Caco-2 (cell line): ENCODE measurements around the gene EFHC1. TPM values are rescaled to one million over a fixed set of nuclear protein-coding genes. Genes with fewer than 3 reads are reported as not detected.
A peak's percentile ranks its signal among the peaks of the same experiment; 100 is the strongest.

Experiments used
- BruUV-seq: library from RNA; stranded (reverse); fragments of 400-500 nt; replicated peaks from 2 replicates; lab custom pipeline; 2021; lab: Mats Ljungman, UMichigan
- CTCF ChIA-PET: fragments of 300-600 bp; sonication (Branson Sonifier 250); formaldehyde crosslinking; loops from one replicate; lab custom pipeline; 2022; ENCODE audit warnings: antibody characterized with exemption; lab: Charles Lee
- POLR2A ChIA-PET: fragments of 300-600 bp; sonication (Branson Sonifier 250); formaldehyde crosslinking; loops from one replicate; lab custom pipeline; 2022; ENCODE audit warnings: antibody characterized with exemption; lab: Charles Lee
- DNase-seq, 2 experiments: peaks; one replicate each; pipeline versions ENCODE4 v3.0.0 to v3.0.0-alpha.2; 2020 to 2022
- H3K27me3 ChIP-seq: replicated peaks from 2 replicates; pipeline ENCODE4 v1.6.0; 2011; ENCODE audit warnings: low read length; ENCODE audit not compliant: control insufficient read depth, insufficient read depth
- H3K36me3 ChIP-seq: 2 replicates; pipeline ENCODE4 v1.5.1; 2011; ENCODE audit warnings: low read length; ENCODE audit not compliant: control insufficient read depth, insufficient read depth
- H3K4me1 ChIP-seq: fragments of 250-450 bp; sonication (Bioruptor Pico); 2 replicates; pipeline ENCODE4 v1.5.1; 2020; ENCODE audit warnings: mild to moderate bottlenecking
- H3K4me3 ChIP-seq: 2 replicates; pipeline ENCODE4 v1.5.1; 2011; ENCODE audit warnings: low read depth, mild to moderate bottlenecking, control low read depth, low read length
- H3K9me3 ChIP-seq: fragments of 250-450 bp; sonication (Bioruptor Pico); 2 replicates; pipeline ENCODE4 v1.5.1; 2020; ENCODE audit warnings: mild to moderate bottlenecking, moderate library complexity
- H3K27ac Mint-ChIP-seq: one replicate; pipeline ENCODE4 v1.8.0; 2022; ENCODE audit warnings: mixed read lengths; ENCODE audit not compliant: unreplicated experiment
- H3K27me3 Mint-ChIP-seq: one replicate; pipeline ENCODE4 v1.8.0; 2022; ENCODE audit warnings: mixed read lengths; ENCODE audit not compliant: insufficient read depth, unreplicated experiment
- H3K36me3 Mint-ChIP-seq: one replicate; pipeline ENCODE4 v1.8.0; 2022; ENCODE audit warnings: mild to moderate bottlenecking, mixed read lengths; ENCODE audit not compliant: insufficient read depth, unreplicated experiment
- H3K4me1 Mint-ChIP-seq: one replicate; pipeline ENCODE4 v1.8.0; 2022; ENCODE audit warnings: low read depth, mixed read lengths; ENCODE audit not compliant: unreplicated experiment
- H3K4me3 Mint-ChIP-seq: one replicate; pipeline ENCODE4 v1.8.0; 2022; ENCODE audit warnings: mild to moderate bottlenecking, moderate library complexity, mixed read lengths; ENCODE audit not compliant: unreplicated experiment
- H3K9me3 Mint-ChIP-seq: one replicate; pipeline ENCODE4 v1.8.0; 2022; ENCODE audit warnings: mixed read lengths; ENCODE audit not compliant: unreplicated experiment
- CTCF ChIP-seq, 2 experiments: fragments of 200-600 bp in 1 of 2; IDR thresholded peaks; 1 replicate in 1 of 2; 2 replicates in 1 of 2; pipeline versions ENCODE4 v1.5.1 to v1.8.0; 2011 to 2022; ENCODE audit warnings: antibody characterized with exemption in 1 of 2, control low read depth in 1 of 2, inconsistent platforms in 1 of 2, low read depth in 1 of 2, low read length in 1 of 2, mild to moderate bottlenecking in 1 of 2, moderate library complexity in 1 of 2; ENCODE audit not compliant: insufficient read depth in 1 of 2, severe bottlenecking in 1 of 2, unreplicated experiment in 1 of 2
- intact Hi-C: fragments of 100-400 bp; cut with micrococcal nuclease; formaldehyde crosslinking; loops from one replicate; pipeline ENCODE4 v1.10.0; 2022; ENCODE audit not compliant: unreplicated experiment
- total RNA-seq: library from RNA; stranded (reverse); gene quantifications from 2 replicates; pipeline ENCODE4 v1.2.3, GENCODE V29; 2022

EFHC1 gene
- total RNA-seq, 1 experiment from 2014 or later: 14.6 TPM

GRCh38 chr6:52516269-52516668, 96.1 kb downstream of the EFHC1 start:
- intact Hi-C loops: loop anchor here (5.0 kb wide), 1 partner anchor 61 kb away; the partner anchor contains the start of gene TRAM2
- peaks cover 37% of the 10 kb centered on the region for H3K4me1 Mint-ChIP-seq
- Histone ChIP-seq H3K4me3 (no peak overlapping the region), H3K27me3 (no peaks in the 10 kb centered on the region), H3K36me3 (peaks cover 3% of the 10 kb centered on the region), H3K9me3 (no peaks in the 10 kb centered on the region), H3K4me1 (peaks cover 40% of the 10 kb centered on the region)
- TF ChIP-seq CTCF (IDR thresholded peaks at IDR 0.05; ENCODE audit: insufficient read depth in 1 of 2, low read depth in 1 of 2, low read length in 1 of 2, severe bottlenecking in 1 of 2, unreplicated experiment in 1 of 2): no peak
- no TSS peak for BruUV-seq
- no peak overlapping the region for H3K27ac Mint-ChIP-seq
- no peaks in the 10 kb centered on the region for H3K9me3 Mint-ChIP-seq
- DNase-seq: no peak
- CTCF ChIA-PET: interaction anchor here (0.8 kb wide), 1 partner anchor 74 kb away, joined by 3 read pairs; no protein-coding TSS in a partner anchor
- POLR2A ChIA-PET: no interaction called here
- H3K4me3 Mint-ChIP-seq: no peak overlapping the region
- H3K27me3 Mint-ChIP-seq: no peaks in the 10 kb centered on the region
- H3K36me3 Mint-ChIP-seq: peaks cover 46% of the 10 kb centered on the region

- intact Hi-C loops: loop anchor here (5.0 kb wide), 1 partner anchor 60 kb away; the partner anchor contains the start of gene TRAM2
- no peaks in the 10 kb centered on the region for H3K9me3 Mint-ChIP-seq
- no peaks in the 10 kb centered on the region for H3K27me3 Mint-ChIP-seq
- H3K36me3 ChIP-seq: peaks cover 3% of the 10 kb centered on the region
- H3K27me3 ChIP-seq: no peaks in the 10 kb centered on the region
- peaks cover 45% of the 10 kb centered on the region for H3K36me3 Mint-ChIP-seq
- no peak overlapping the region for H3K4me3 ChIP-seq
- BruUV-seq: no TSS peak
- TF ChIP-seq CTCF (IDR thresholded peaks at IDR 0.05; ENCODE audit: insufficient read depth in 1 of 2, low read depth in 1 of 2, low read length in 1 of 2, severe bottlenecking in 1 of 2, unreplicated experiment in 1 of 2): no peak
- H3K4me3 Mint-ChIP-seq: no peak overlapping the region
- POLR2A ChIA-PET: no interaction called here
- peaks cover 40% of the 10 kb centered on the region for H3K4me1 Mint-ChIP-seq
- H3K4me1 ChIP-seq: peaks cover 40% of the 10 kb centered on the region
- DNase-seq: no peak
- CTCF ChIA-PET: no interaction called here
- H3K9me3 ChIP-seq: no peaks in the 10 kb centered on the region
- no peak overlapping the region for H3K27ac Mint-ChIP-seq
Observed at GRCh38 chr6:52516943-52517342, 96.8 kb downstream of the EFHC1 start.

DNA sequence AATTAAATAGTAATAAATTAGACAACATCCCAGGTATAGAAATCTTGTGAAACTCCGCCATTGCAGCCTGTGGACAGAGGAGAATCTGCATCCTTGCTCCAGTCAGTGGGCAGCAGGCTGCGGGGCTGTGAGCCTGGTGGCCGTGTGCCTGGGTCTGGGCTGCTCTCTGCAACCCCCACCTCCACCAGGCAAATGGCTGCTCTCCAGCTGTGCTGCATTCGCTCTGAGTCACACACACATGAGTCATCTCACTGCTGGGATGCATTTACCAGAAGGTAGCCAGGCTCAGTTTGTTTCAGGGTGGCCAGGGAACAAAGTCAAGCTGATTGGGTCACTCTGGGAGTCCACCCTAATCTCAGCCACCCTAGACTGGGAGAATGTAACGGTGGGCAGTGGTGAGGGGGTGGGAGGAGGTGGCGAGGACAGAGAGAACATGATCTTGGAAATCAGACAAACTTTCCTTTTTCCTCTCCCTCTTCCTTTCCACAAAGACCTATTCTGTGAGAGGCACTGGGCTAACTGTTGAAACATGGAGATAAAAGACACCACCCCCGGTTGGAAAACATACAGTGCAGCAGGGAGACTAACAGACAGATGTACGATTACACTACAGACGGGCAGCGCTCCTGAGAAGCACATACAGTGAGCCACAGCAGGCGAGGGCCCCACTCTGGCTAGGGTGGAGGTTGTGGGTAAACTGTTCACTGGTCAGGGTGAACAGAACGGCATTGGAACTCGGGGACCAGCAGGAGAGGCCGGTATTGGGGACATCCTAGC, 97.5 kb downstream of the EFHC1 start:
- H3K36me3 ChIP-seq: peaks cover 3% of the 10 kb centered on the region
- no peaks in the 10 kb centered on the region for H3K9me3 Mint-ChIP-seq
- intact Hi-C loops: loop anchor here (5.0 kb wide), 1 partner anchor 60 kb away; the partner anchor contains the start of gene TRAM2
- no peaks in the 10 kb centered on the region for H3K9me3 ChIP-seq
- no TSS peak for BruUV-seq
- peaks cover 47% of the 10 kb centered on the region for H3K4me1 Mint-ChIP-seq
- H3K27me3 ChIP-seq: no peaks in the 10 kb centered on the region
- H3K4me3 ChIP-seq: no peak overlapping the region
- H3K27ac Mint-ChIP-seq: peak overlapping the region; percentile 86
- peak; percentile 29 to 47 for DNase-seq
- peaks cover 41% of the 10 kb centered on the region for H3K4me1 ChIP-seq
- CTCF ChIA-PET: no interaction called here
- no peak for TF ChIP-seq CTCF (IDR thresholded peaks at IDR 0.05; ENCODE audit: insufficient read depth in 1 of 2, low read depth in 1 of 2, low read length in 1 of 2, severe bottlenecking in 1 of 2, unreplicated experiment in 1 of 2)
- H3K4me3 Mint-ChIP-seq: no peak overlapping the region
- H3K36me3 Mint-ChIP-seq: peaks cover 42% of the 10 kb centered on the region
- H3K27me3 Mint-ChIP-seq: no peaks in the 10 kb centered on the region
- POLR2A ChIA-PET: no interaction called here
